MM.1S (cell line): Measurements from ENCODE around the gene UNK.
A peak's percentile ranks its signal among the peaks of the same experiment; 100 is the strongest.

Experiments
- DNase-seq: peaks from one replicate; pipeline ENCODE4 v3.0.0-alpha.2; 2015
- H2AFZ ChIP-seq: fragments of 300-600 bp; sonication (generic); 2 replicates; pipeline ENCODE4 v1.6.0; 2016; ENCODE audit warnings: antibody characterized with exemption, low read length
- H3F3A ChIP-seq: fragments of 300-600 bp; sonication (generic); 2 replicates; pipeline ENCODE4 v1.6.1; 2016; ENCODE audit warnings: mild to moderate bottlenecking, antibody characterized with exemption, low read length, moderate library complexity, mixed read lengths; ENCODE audit not compliant: insufficient read depth
- H3K27ac ChIP-seq: fragments of 300-600 bp; sonication (generic); 2 replicates; pipeline ENCODE4 v1.5.1; 2016; ENCODE audit warnings: mild to moderate bottlenecking, low read length
- H3K27me3 ChIP-seq: fragments of 300-600 bp; sonication (generic); replicated peaks from 2 replicates; pipeline ENCODE4 v1.6.0; 2016; ENCODE audit warnings: low read length; ENCODE audit not compliant: insufficient read depth
- H3K36me3 ChIP-seq: fragments of 300-600 bp; sonication (generic); replicated peaks from 2 replicates; pipeline ENCODE4 v1.6.1; 2016; ENCODE audit warnings: mild to moderate bottlenecking, low read length, mixed read lengths; ENCODE audit not compliant: insufficient read depth
- H3K4me1 ChIP-seq: fragments of 300-600 bp; sonication (generic); 2 replicates; pipeline ENCODE4 v1.6.1; 2016; ENCODE audit warnings: low read length, mixed read lengths
- H3K4me2 ChIP-seq: fragments of 300-600 bp; sonication (generic); 2 replicates; pipeline ENCODE4 v1.6.0; 2016; ENCODE audit warnings: low read depth, low read length
- H3K4me3 ChIP-seq: fragments of 300-600 bp; sonication (generic); 2 replicates; pipeline ENCODE4 v1.5.1; 2016; ENCODE audit warnings: low read length, mixed read lengths
- H3K79me2 ChIP-seq: fragments of 300-600 bp; sonication (generic); 2 replicates; pipeline ENCODE4 v1.6.1; 2016; ENCODE audit warnings: mixed run types, low read length, mixed read lengths
- H3K9ac ChIP-seq: fragments of 300-600 bp; sonication (generic); 2 replicates; pipeline ENCODE4 v1.6.1; 2016; ENCODE audit warnings: low read length, mixed read lengths
- H3K9me2 ChIP-seq: fragments of 300-600 bp; sonication (generic); replicated peaks from 2 replicates; pipeline ENCODE4 v1.6.1; 2016; ENCODE audit warnings: mild to moderate bottlenecking, low read length, mixed read lengths; ENCODE audit not compliant: insufficient read depth
- H3K9me3 ChIP-seq: fragments of 300-600 bp; sonication (generic); replicated peaks from 2 replicates; pipeline ENCODE4 v1.6.1; 2016; ENCODE audit warnings: mild to moderate bottlenecking, low read length, mixed read lengths; ENCODE audit not compliant: insufficient read depth
- H4K20me1 ChIP-seq: fragments of 300-600 bp; sonication (generic); 2 replicates; pipeline ENCODE4 v1.6.1; 2016; ENCODE audit warnings: mild to moderate bottlenecking, low read length, moderate library complexity, mixed read lengths; ENCODE audit not compliant: insufficient read depth
- CTCF ChIP-seq: fragments of 300-600 bp; sonication (generic); IDR thresholded peaks from 2 replicates; pipeline ENCODE4 v1.5.1; 2016; ENCODE audit warnings: antibody characterized with exemption, low read length, mixed read lengths
- EZH2 ChIP-seq: fragments of 300-600 bp; sonication (generic); optimal IDR thresholded peaks from 2 replicates; pipeline ENCODE3; 2017; ENCODE audit warnings: low read depth, mild to moderate bottlenecking, antibody characterized with exemption, low read length, mixed read lengths
- EZH2phosphoT487 ChIP-seq: fragments of 300-600 bp; sonication (generic); IDR thresholded peaks from 2 replicates; pipeline ENCODE4 v1.6.1; 2018; ENCODE audit warnings: antibody characterized with exemption, low read length

The UNK gene

GRCh38 chr17:75783069-75783783 is 1.4 kb upstream of the UNK start:
- Histone ChIP-seq H3K27ac (peak overlapping the region; percentile 93), H3K4me1 (peaks cover 30% of the 10 kb centered on the region), H3K9ac (peak overlapping the region; percentile 98), H3K4me3 (peak overlapping the region; percentile 32), H3K79me2 (peaks cover 45% of the 10 kb centered on the region), H3K9me2 (no peaks in the 10 kb centered on the region), H3K4me2 (peak overlapping the region; percentile 90), H3K36me3 (peaks cover 3% of the 10 kb centered on the region; the same call in 1 of the 2 replicates), H4K20me1 (peaks cover 12% of the 10 kb centered on the region), H3F3A (peaks cover 36% of the 10 kb centered on the region), H3K27me3 (no peaks in the 10 kb centered on the region), H3K9me3 (no peaks in the 10 kb centered on the region), H2AFZ (peak overlapping the region; percentile 18)
- TF ChIP-seq EZH2phosphoT487 = no peak
- TF ChIP-seq CTCF = peak; percentile 83
- DNase-seq = peak; percentile 89

GRCh38 chr17:75783803-75784472 is 668 bp upstream of the UNK start:
- H3K9me2 ChIP-seq = no peaks in the 10 kb centered on the region
- DNase-seq = no peak
- no peaks in the 10 kb centered on the region for H3K27me3 ChIP-seq
- peaks cover 5% of the 10 kb centered on the region for H4K20me1 ChIP-seq
- H3K36me3 ChIP-seq = no peaks in the 10 kb centered on the region
- H3K27ac ChIP-seq = peak overlapping the region; percentile 93
- no peaks in the 10 kb centered on the region for H3K9me3 ChIP-seq
- peak overlapping the region; percentile 98 for H3K9ac ChIP-seq
- H3K4me2 ChIP-seq = peak overlapping the region; percentile 90
- peaks cover 43% of the 10 kb centered on the region for H3K79me2 ChIP-seq
- peaks cover 30% of the 10 kb centered on the region for H3K4me1 ChIP-seq
- H3F3A ChIP-seq = peaks cover 29% of the 10 kb centered on the region
- peak overlapping the region; percentile 78 for H3K4me3 ChIP-seq
- peak overlapping the region; percentile 77 for H2AFZ ChIP-seq
- TF ChIP-seq EZH2phosphoT487 = no peak
- no peak for TF ChIP-seq CTCF
- TF ChIP-seq EZH2 = no peak

GRCh38 chr17:75785016-75785890 is 647 bp downstream of the UNK start:
- Histone ChIP-seq H3K9ac (peak overlapping the region; percentile 98), H4K20me1 (no peaks in the 10 kb centered on the region), H3K27me3 (no peaks in the 10 kb centered on the region), H3K4me1 (peaks cover 30% of the 10 kb centered on the region), H3K36me3 (no peaks in the 10 kb centered on the region), H3K9me2 (no peaks in the 10 kb centered on the region), H3K79me2 (peaks cover 48% of the 10 kb centered on the region), H2AFZ (peak overlapping the region; percentile 4; the same call in 1 of the 2 replicates), H3K4me2 (peak overlapping the region; percentile 90), H3F3A (peaks cover 26% of the 10 kb centered on the region), H3K9me3 (no peaks in the 10 kb centered on the region), H3K27ac (peak overlapping the region; percentile 93), H3K4me3 (peak overlapping the region; percentile 78)
- peak; percentile 90 for DNase-seq
- TF ChIP-seq CTCF (no peak), EZH2 (no peak), EZH2phosphoT487 (no peak)
